IMR-90 (cell line): ENCODE measurements around the gene CFAP161. TPM values are rescaled to one million over a fixed set of nuclear protein-coding genes. Genes with fewer than 3 reads are reported as not detected.

ENCODE experiments used
- ATAC-seq: fragments of 200-7000 bp; cut with Tn5 transposase; 2 replicates; pipeline ENCODE4 v1.9.1; 2020; ENCODE audit warnings: low read depth, mild to moderate bottlenecking, moderate library complexity
- BruUV-seq: library from RNA; stranded (reverse); fragments of 400-500 nt; replicated peaks from 2 replicates; lab custom pipeline; 2021; lab: Mats Ljungman, UMichigan
- CTCF ChIA-PET: fragments of 300-600 bp; formaldehyde crosslinking; extraction: SDS; loops from one replicate; lab custom pipeline; 2021; ENCODE audit warnings: antibody characterized with exemption; lab: Yijun Ruan, JAX
- POLR2A ChIA-PET: fragments of 300-600 bp; sonication (Branson Sonifier 250); formaldehyde crosslinking; loops from one replicate; lab custom pipeline; 2022; ENCODE audit warnings: antibody characterized with exemption; ENCODE audit not compliant: unreplicated experiment; lab: Charles Lee
- DNase-seq: peaks from one replicate; pipeline ENCODE4 v3.0.0; 2013
- H2AFZ ChIP-seq: replicated peaks from 2 replicates; pipeline ENCODE3; 2013; ENCODE audit warnings: low read length, mild to moderate bottlenecking; ENCODE audit not compliant: poor library complexity
- H2AK5ac ChIP-seq: 2 replicates; pipeline ENCODE4 v1.6.1; 2013; ENCODE audit warnings: low read depth, low read length, inconsistent platforms
- H2AK9ac ChIP-seq: replicated peaks from 2 replicates; pipeline ENCODE3; 2013; ENCODE audit warnings: mild to moderate bottlenecking, low read depth, low read length, moderate library complexity; ENCODE audit not compliant: poor library complexity
- H2BK120ac ChIP-seq: 2 replicates; pipeline ENCODE4 v1.6.1; 2013; ENCODE audit warnings: low read depth, low read length, inconsistent platforms
- H2BK15ac ChIP-seq: 3 replicates; pipeline ENCODE4 v1.6.1; 2013; ENCODE audit warnings: low read depth, low read length, inconsistent platforms
- H2BK20ac ChIP-seq: 2 replicates; pipeline ENCODE4 v1.6.1; 2013; ENCODE audit warnings: low read depth, mild to moderate bottlenecking, inconsistent platforms, low read length, moderate library complexity
- H2BK5ac ChIP-seq: 2 replicates; pipeline ENCODE4 v1.6.1; 2013; ENCODE audit warnings: mild to moderate bottlenecking, low read depth, low read length, inconsistent platforms; ENCODE audit not compliant: poor library complexity, severe bottlenecking
- H3K14ac ChIP-seq: replicated peaks from 2 replicates; pipeline ENCODE4 v1.6.1; 2013; ENCODE audit warnings: low read depth, low read length, inconsistent platforms
- H3K18ac ChIP-seq: 2 replicates; pipeline ENCODE4 v1.6.1; 2013; ENCODE audit warnings: low read depth, low read length, control low read depth
- H3K23ac ChIP-seq: 2 replicates; pipeline ENCODE4 v1.6.1; 2013; ENCODE audit warnings: low read depth, low read length, inconsistent platforms
- H3K27ac ChIP-seq: 2 replicates; pipeline ENCODE4 v1.5.1; 2013; ENCODE audit warnings: mild to moderate bottlenecking, control low read depth, low read length; ENCODE audit not compliant: insufficient read depth
- H3K27me3 ChIP-seq: 2 replicates; pipeline ENCODE4 v1.6.1; 2013; ENCODE audit warnings: low read length; ENCODE audit not compliant: control insufficient read depth, insufficient read depth
- H3K36me3 ChIP-seq: 2 replicates; pipeline ENCODE4 v1.6.1; 2013; ENCODE audit warnings: low read length, mixed read lengths; ENCODE audit not compliant: control insufficient read depth, insufficient read depth
- H3K4ac ChIP-seq: 2 replicates; pipeline ENCODE4 v1.6.1; 2013; ENCODE audit warnings: low read depth, low read length, inconsistent platforms
- H3K4me1 ChIP-seq: 2 replicates; pipeline ENCODE4 v1.6.1; 2013; ENCODE audit warnings: low read length, mixed read lengths; ENCODE audit not compliant: control insufficient read depth, insufficient read depth
- H3K4me2 ChIP-seq: 2 replicates; pipeline ENCODE4 v1.6.1; 2013; ENCODE audit warnings: low read depth, mild to moderate bottlenecking, control low read depth, low read length, moderate library complexity
- H3K4me3 ChIP-seq: 2 replicates; pipeline ENCODE4 v1.5.1; 2013; ENCODE audit warnings: low read depth, mild to moderate bottlenecking, control low read depth, low read length, moderate library complexity; ENCODE audit not compliant: insufficient read depth
- H3K56ac ChIP-seq: 2 replicates; pipeline ENCODE4 v1.6.1; 2013; ENCODE audit warnings: low read length, inconsistent platforms; ENCODE audit not compliant: insufficient read depth; ENCODE audit errors: extremely low read depth
- H3K79me1 ChIP-seq, 2 experiments: 2 replicates each; pipeline ENCODE4 v1.6.1; 2013; ENCODE audit warnings: low read length in 2 of 2, inconsistent platforms in 1 of 2, low read depth in 1 of 2
- H3K9ac ChIP-seq: 2 replicates; pipeline ENCODE4 v1.6.1; 2013; ENCODE audit warnings: low read depth, low read length, control low read depth
- H3K9me1 ChIP-seq: 2 replicates; pipeline ENCODE4 v1.6.1; 2013; ENCODE audit warnings: low read length, inconsistent platforms; ENCODE audit not compliant: insufficient read depth
- H3K9me3 ChIP-seq: 2 replicates; pipeline ENCODE4 v1.6.1; 2013; ENCODE audit warnings: low read length; ENCODE audit not compliant: control insufficient read depth, insufficient read depth
- H4K20me1 ChIP-seq: 2 replicates; pipeline ENCODE4 v1.6.1; 2013; ENCODE audit warnings: low read length, inconsistent platforms; ENCODE audit not compliant: insufficient read depth
- H4K5ac ChIP-seq: 2 replicates; pipeline ENCODE4 v1.6.1; 2013; ENCODE audit warnings: mild to moderate bottlenecking, low read depth, low read length, control low read depth
- H4K8ac ChIP-seq, 2 experiments: 2 replicates each; pipeline ENCODE4 v1.6.1; 2013; ENCODE audit warnings: low read depth in 2 of 2, low read length in 2 of 2, control low read depth in 1 of 2, inconsistent platforms in 1 of 2
- H4K91ac ChIP-seq: 2 replicates; pipeline ENCODE4 v1.6.1; 2013; ENCODE audit warnings: low read depth, low read length, inconsistent platforms; ENCODE audit not compliant: insufficient read depth
- BHLHE40 ChIP-seq: fragments of 150-350 bp; IDR thresholded peaks from 2 replicates; pipeline ENCODE4 v1.6.1; 2016; ENCODE audit warnings: mild to moderate bottlenecking, low read depth, low read length
- CEBPB ChIP-seq: IDR thresholded peaks from 2 replicates; pipeline ENCODE4 v1.6.1; 2012; ENCODE audit warnings: low read depth, low read length, improper control_type of control experiment
- CHD1 ChIP-seq: IDR thresholded peaks from 2 replicates; pipeline ENCODE4 v1.6.1; 2012; ENCODE audit warnings: low read depth, low read length, improper control_type of control experiment
- ELK1 ChIP-seq: fragments of 150-350 bp; IDR thresholded peaks from 2 replicates; pipeline ENCODE4 v1.6.1; 2016; ENCODE audit warnings: low read depth, mild to moderate bottlenecking, low read length, moderate library complexity, borderline replicate concordance
- FOS ChIP-seq: fragments of 150-350 bp; IDR thresholded peaks from 2 replicates; pipeline ENCODE4 v1.6.1; 2016; ENCODE audit warnings: low read depth, low read length
- MAFK ChIP-seq: IDR thresholded peaks from 2 replicates; pipeline ENCODE4 v1.6.1; 2012; ENCODE audit warnings: low read depth, low read length, improper control_type of control experiment
- MAZ ChIP-seq: IDR thresholded peaks from 2 replicates; pipeline ENCODE4 v1.6.1; 2012; ENCODE audit warnings: low read depth, mild to moderate bottlenecking, low read length, improper control_type of control experiment, moderate library complexity, borderline replicate concordance
- MXI1 ChIP-seq: IDR thresholded peaks from 2 replicates; pipeline ENCODE4 v1.6.1; 2012; ENCODE audit warnings: low read depth, mild to moderate bottlenecking, low read length, moderate library complexity, borderline replicate concordance
- NFE2L2 ChIP-seq: fragments of 150-350 bp; IDR thresholded peaks from 2 replicates; pipeline ENCODE4 v1.6.1; 2016; ENCODE audit warnings: low read depth, mild to moderate bottlenecking, low read length
- POLR2A ChIP-seq: IDR thresholded peaks from 2 replicates; pipeline ENCODE4 v1.6.1; 2012; ENCODE audit warnings: mild to moderate bottlenecking, low read depth, low read length
- RAD21 ChIP-seq: IDR thresholded peaks from 2 replicates; pipeline ENCODE4 v1.6.1; 2012; ENCODE audit warnings: low read length, improper control_type of control experiment
- RCOR1 ChIP-seq: IDR thresholded peaks from 2 replicates; pipeline ENCODE4 v1.6.1; 2012; ENCODE audit warnings: mild to moderate bottlenecking, low read length, improper control_type of control experiment; ENCODE audit not compliant: insufficient replicate concordance
- RFX5 ChIP-seq: IDR thresholded peaks from 2 replicates; pipeline ENCODE4 v1.8.0; 2012; ENCODE audit warnings: low read depth, mild to moderate bottlenecking, low read length, moderate library complexity
- USF2 ChIP-seq: fragments of 150-350 bp; IDR thresholded peaks from 2 replicates; pipeline ENCODE4 v1.6.1; 2017; ENCODE audit warnings: mild to moderate bottlenecking, antibody characterized with exemption, low read length, low read depth
- WGBS, 2 experiments: methylation state at CpG; one replicate each; pipeline versions ENCODE4 v1.1.5 to v1.1.7; 2013; ENCODE audit warnings: missing lambda C conversion rate in 2 of 2; ENCODE audit not compliant: insufficient read length in 1 of 2; ENCODE audit errors: extremely low coverage in 2 of 2; 5-methylcytosine and 5-hydroxymethylcytosine counted together
- dilution Hi-C: fragments of 300-500 bp; cut with HindIII; formaldehyde crosslinking; loops from one replicate; pipeline ENCODE4 v1.14.3; 2018; ENCODE audit warnings: low sequenced_read_pairs; ENCODE audit not compliant: unreplicated experiment
- in situ Hi-C: fragments of 300-500 bp; cut with MboI; formaldehyde crosslinking; loops from 3 replicates; pipeline ENCODE4 v1.14.3; 2019; ENCODE audit warnings: low sequenced_read_pairs, inconsistent platforms, mixed read lengths
- intact Hi-C: fragments of 100-400 bp; cut with micrococcal nuclease; formaldehyde crosslinking; loops from 2 replicates; pipeline ENCODE4 v1.10.0; 2022
- polyA plus RNA-seq, 3 experiments: library from polyadenylated mRNA; depleted of rRNA; stranded (reverse); fragments of >200 nt; gene quantifications; 2 replicates each; pipeline ENCODE4 v1.2.3, GENCODE V29; 2012; ENCODE audit warnings: low replicate concordance in 1 of 3
- total RNA-seq: library from RNA; depleted of rRNA; stranded (reverse); fragments of >200 nt; gene quantifications from 2 replicates; pipeline ENCODE4 v1.2.3, GENCODE V29; 2012

The CFAP161 gene
- total and polyA plus RNA-seq, 2 of the 4 experiments (the other 2 are of a cell fraction), result not detected

- BruUV-seq, result no TSS peak
- Histone ChIP-seq H2AK5ac (peak overlapping the region; percentile 33; the same call in 1 of the 2 replicates), H3K27ac (0 out of 2 replicates have a peak overlapping the region, but pooled peaks have one; percentile 1), H3K4me3 (no peak overlapping the region), H4K20me1 (no peaks in the 10 kb centered on the region), H2BK120ac (peak overlapping the region; percentile 89), H4K8ac (peak overlapping the region in 1 of 2 experiments; percentile 84; a peak in 1 of 4 replicates), H3K9ac (no peak overlapping the region), H4K5ac (no peak overlapping the region), H2AFZ (peak overlapping the region; percentile 79), H3K4ac (peak overlapping the region; percentile 78), H3K56ac (peak overlapping the region; percentile 45; the same call in 1 of the 2 replicates), H3K18ac (peak overlapping the region; percentile 5; the same call in 1 of the 2 replicates), H4K91ac (peak overlapping the region; percentile 7; the same call in 1 of the 2 replicates), H3K36me3 (no peaks in the 10 kb centered on the region), H3K9me3 (no peaks in the 10 kb centered on the region), H3K4me2 (peak overlapping the region; percentile 57), H3K23ac (peak overlapping the region; percentile 89; the same call in 1 of the 2 replicates), H3K79me1 (no peaks in the 10 kb centered on the region), H3K14ac (peak overlapping the region; percentile 66), H3K9me1 (peaks cover 7% of the 10 kb centered on the region; the same call in 1 of the 2 replicates), H2BK15ac (peak overlapping the region; percentile 88; the same call in 2 of the 3 replicates), H2BK20ac (peak overlapping the region; percentile 90), H2BK5ac (peak overlapping the region; percentile 70), H3K4me1 (peaks cover 5% of the 10 kb centered on the region), H3K27me3 (no peaks in the 10 kb centered on the region), H2AK9ac (peak overlapping the region; percentile 29)
- ATAC-seq (peak; percentile 98), DNase-seq (peak; percentile 97)
- ChIA-PET POLR2A (no interaction called here), CTCF (interaction anchor here (1.9 kb wide), 1 partner anchor 174 kb away, joined by 9 read pairs; no protein-coding TSS in a partner anchor)
- WGBS, 2 experiments, result no CpG with 5 or more reads among the region's 13 CpGs
- in situ Hi-C loops (no loop called here), intact Hi-C loops (no loop called here), dilution Hi-C loops (no loop called here)
- TF ChIP-seq RCOR1, result no peak
- TF ChIP-seq RAD21, result peak; percentile 19; the same call in 1 of the 2 replicates
- 0 out of 2 replicates have a peak, but pooled peaks have one; percentile 33 for TF ChIP-seq MAZ
- TF ChIP-seq MXI1, result no peak
- no peak for TF ChIP-seq NFE2L2
- no peak for TF ChIP-seq MAFK
- peak; percentile 48 for TF ChIP-seq CEBPB
- TF ChIP-seq POLR2A, result no peak
- no peak for TF ChIP-seq RFX5
- no peak for TF ChIP-seq CHD1
- TF ChIP-seq ELK1, result no peak
- TF ChIP-seq USF2, result no peak
- peak; percentile 73 for TF ChIP-seq FOS
- peak; percentile 60 for TF ChIP-seq BHLHE40
Observed at GRCh38 chr15:81091889-81092558, 42.0 kb upstream of the CFAP161 start.
